ENCODE data around the gene REEP1. TPM values are rescaled to one million over a fixed set of nuclear protein-coding genes. Genes with fewer than 3 reads are reported as not detected.

The REEP1 gene
- total and polyA plus RNA-seq, 10 donors, result 0.57 to 7.6 (median 3.4) TPM

- Histone ChIP-seq H3K36me3 (no peaks in the 10 kb centered on the region), H3K4me1 (no peaks in the 10 kb centered on the region), H3K9me3 (peaks cover 0 to 2% (median 0%) of the 10 kb centered on the region in 8 donors), H3K27ac (no peak overlapping the region), H3K27me3 (replicated peaks in 1 of 7) (no peaks in the 10 kb centered on the region), H3K4me3 (no peak overlapping the region)
- 78 to 96% (median 88%) methylated on average over 6 of the region's 6 CpGs for WGBS, 5 donors
- intact Hi-C loops (cut with DNase I; ENCODE audit: low total_unique reads), result no loop called here
- no peak for DNase-seq
- TF ChIP-seq POLR2A (IDR thresholded peaks at IDR 0.05) (no peak), POLR2AphosphoS5 (IDR thresholded peaks at IDR 0.05) (no peak), CTCF (IDR thresholded peaks at IDR 0.05 in 8 of 11, conservative IDR thresholded peaks at IDR 0.05 in 3 of 11) (no peak)
Measured at GRCh38 chr2:86263956-86264355, 73.5 kb downstream of the REEP1 start.

DNA sequence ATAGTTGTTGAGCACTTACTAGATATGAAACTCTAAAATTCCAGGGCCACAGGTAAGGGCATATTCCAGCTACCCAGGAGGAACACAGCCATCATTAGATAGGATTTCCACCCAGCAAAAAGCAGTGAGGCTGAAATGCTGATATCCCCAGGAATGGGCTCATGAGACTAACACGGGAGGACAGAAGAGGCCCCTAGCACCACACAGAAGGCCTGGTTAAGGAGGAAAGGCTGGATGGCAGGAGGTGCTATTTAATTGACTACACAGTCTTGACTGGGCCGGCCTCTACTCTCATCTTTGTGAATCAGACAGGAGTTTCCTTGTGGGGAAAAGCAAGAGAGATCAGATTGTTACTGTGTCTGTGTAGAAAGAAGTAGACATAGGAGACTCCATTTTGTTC is 76.4 kb downstream of the REEP1 start:
- no peak for DNase-seq
- Histone ChIP-seq H3K36me3 (no peaks in the 10 kb centered on the region), H3K4me1 (no peaks in the 10 kb centered on the region), H3K27me3 (replicated peaks in 1 of 7) (no peaks in the 10 kb centered on the region), H3K9me3 (no peaks in the 10 kb centered on the region), H3K4me3 (no peak overlapping the region), H3K27ac (no peak overlapping the region)
- TF ChIP-seq POLR2A (IDR thresholded peaks at IDR 0.05) (no peak), POLR2AphosphoS5 (IDR thresholded peaks at IDR 0.05) (no peak), CTCF (IDR thresholded peaks at IDR 0.05 in 8 of 11, conservative IDR thresholded peaks at IDR 0.05 in 3 of 11) (no peak)
- intact Hi-C loops (cut with DNase I; ENCODE audit: low total_unique reads), result no loop called here
- WGBS, 5 donors, result 89 to 97% (median 92%) methylated on average over 2 of the region's 2 CpGs

- no peak for TF ChIP-seq CTCF (IDR thresholded peaks at IDR 0.05 in 8 of 11, conservative IDR thresholded peaks at IDR 0.05 in 3 of 11)
- TF ChIP-seq POLR2AphosphoS5 (IDR thresholded peaks at IDR 0.05), result no peak
- no peak for TF ChIP-seq POLR2A (IDR thresholded peaks at IDR 0.05)
- H3K4me1 ChIP-seq, result no peaks in the 10 kb centered on the region
- no peak for DNase-seq
- H3K27me3 ChIP-seq (replicated peaks in 1 of 7), result peaks cover 0 to 6% (median 0%) of the 10 kb centered on the region in 7 donors
- intact Hi-C loops (cut with DNase I; ENCODE audit: low total_unique reads), result no loop called here
- WGBS, 5 donors, result 88 to 98% (median 95%) methylated on average over 2 of the region's 2 CpGs
- H3K36me3 ChIP-seq, result no peaks in the 10 kb centered on the region
- H3K27ac ChIP-seq, result no peak overlapping the region
- no peaks in the 10 kb centered on the region for H3K9me3 ChIP-seq
- H3K4me3 ChIP-seq, result no peak overlapping the region
Measured at GRCh38 chr2:86258106-86258505, 79.3 kb downstream of the REEP1 start.

GRCh38 chr2:86256982-86257381 is 80.4 kb downstream of the REEP1 start:
- DNase-seq, result no peak
- intact Hi-C loops (cut with DNase I; ENCODE audit: low total_unique reads), result no loop called here
- H3K9me3 ChIP-seq, result no peaks in the 10 kb centered on the region
- no peak for TF ChIP-seq POLR2AphosphoS5 (IDR thresholded peaks at IDR 0.05)
- no peak for TF ChIP-seq CTCF (IDR thresholded peaks at IDR 0.05 in 8 of 11, conservative IDR thresholded peaks at IDR 0.05 in 3 of 11)
- TF ChIP-seq POLR2A (IDR thresholded peaks at IDR 0.05), result no peak
- H3K4me1 ChIP-seq, result no peaks in the 10 kb centered on the region
- no peaks in the 10 kb centered on the region for H3K36me3 ChIP-seq
- H3K4me3 ChIP-seq, result no peak overlapping the region
- H3K27me3 ChIP-seq (replicated peaks in 1 of 7), result peaks cover 0 to 6% (median 0%) of the 10 kb centered on the region in 7 donors
- 65 to 89% (median 71%) methylated on average over 3 of the region's 3 CpGs for WGBS, 5 donors
- H3K27ac ChIP-seq, result no peak overlapping the region
